H9 (cell line): Measurements from ENCODE around the gene ITSN1. TPM values are rescaled to one million over a fixed set of nuclear protein-coding genes. Genes with fewer than 3 reads are reported as not detected.

ENCODE experiments used
- DNase-seq: peaks from one replicate; pipeline ENCODE4 v3.0.0-alpha.2; 2017
- H2AFZ ChIP-seq: one replicate; pipeline ENCODE4 v1.6.1; 2013; ENCODE audit warnings: mild to moderate bottlenecking, low read length, control low read depth, moderate library complexity
- H2AK5ac ChIP-seq: 2 replicates; pipeline ENCODE4 v1.6.1; 2013; ENCODE audit warnings: low read length, control low read depth, mixed read lengths; ENCODE audit not compliant: insufficient read length
- H2BK120ac ChIP-seq: one replicate; pipeline ENCODE4 v1.6.1; 2013; ENCODE audit warnings: low read depth, mild to moderate bottlenecking, low read length, control low read depth, inconsistent platforms; ENCODE audit not compliant: poor library complexity, severe bottlenecking
- H2BK12ac ChIP-seq: 2 replicates; pipeline ENCODE4 v1.6.1; 2013; ENCODE audit warnings: low read length, control low read depth, mixed read lengths, low read depth; ENCODE audit not compliant: insufficient read length
- H2BK15ac ChIP-seq: 2 replicates; pipeline ENCODE4 v1.6.1; 2013; ENCODE audit warnings: low read depth, low read length, control low read depth
- H2BK20ac ChIP-seq: one replicate; pipeline ENCODE4 v1.6.1; 2013; ENCODE audit warnings: low read depth, mild to moderate bottlenecking, low read length, control low read depth, inconsistent platforms; ENCODE audit not compliant: poor library complexity, severe bottlenecking
- H2BK5ac ChIP-seq: 2 replicates; pipeline ENCODE4 v1.6.1; 2013; ENCODE audit warnings: low read length, control low read depth, mixed read lengths; ENCODE audit not compliant: insufficient read length
- H3K14ac ChIP-seq: 2 replicates; pipeline ENCODE4 v1.6.1; 2013; ENCODE audit warnings: low read length, control low read depth; ENCODE audit not compliant: insufficient read depth
- H3K18ac ChIP-seq: 2 replicates; pipeline ENCODE4 v1.6.1; 2013; ENCODE audit warnings: low read depth, mild to moderate bottlenecking, mixed read lengths, low read length, control low read depth; ENCODE audit not compliant: insufficient read length
- H3K23ac ChIP-seq: 2 replicates; pipeline ENCODE4 v1.6.1; 2013; ENCODE audit warnings: low read length, control low read depth, mixed read lengths, low read depth; ENCODE audit not compliant: insufficient read length
- H3K23me2 ChIP-seq: 2 replicates; pipeline ENCODE4 v1.6.1; 2013; ENCODE audit warnings: low read depth, mild to moderate bottlenecking, mixed read lengths, low read length, control low read depth; ENCODE audit not compliant: insufficient read length, poor library complexity, severe bottlenecking
- H3K27ac ChIP-seq: 2 replicates; pipeline ENCODE4 v1.5.1; 2013; ENCODE audit warnings: low read length, control low read depth, mixed read lengths, low read depth; ENCODE audit not compliant: insufficient read length
- H3K27me3 ChIP-seq: 2 replicates; pipeline ENCODE4 v1.6.1; 2013; ENCODE audit warnings: low read length, control low read depth, inconsistent platforms; ENCODE audit not compliant: insufficient read depth
- H3K4ac ChIP-seq: 2 replicates; pipeline ENCODE4 v1.6.1; 2013; ENCODE audit warnings: low read depth, mild to moderate bottlenecking, control low read depth, inconsistent platforms, low read length, moderate library complexity
- H3K4me1 ChIP-seq: 2 replicates; pipeline ENCODE4 v1.6.1; 2013; ENCODE audit warnings: low read length, control low read depth, inconsistent platforms; ENCODE audit not compliant: insufficient read depth
- H3K4me2 ChIP-seq: 2 replicates; pipeline ENCODE4 v1.6.1; 2013; ENCODE audit warnings: low read length, control low read depth, mixed read lengths; ENCODE audit not compliant: insufficient read length, insufficient read depth
- H3K56ac ChIP-seq: 2 replicates; pipeline ENCODE4 v1.6.1; 2013; ENCODE audit warnings: low read depth, mild to moderate bottlenecking, mixed read lengths, low read length, control low read depth; ENCODE audit not compliant: insufficient read length
- H3K79me1 ChIP-seq: 2 replicates; pipeline ENCODE4 v1.6.1; 2013; ENCODE audit warnings: low read depth, mild to moderate bottlenecking, moderate library complexity, low read length, control low read depth, inconsistent platforms; ENCODE audit not compliant: insufficient read depth, poor library complexity, severe bottlenecking
- H3K79me2 ChIP-seq: 2 replicates; pipeline ENCODE4 v1.6.1; 2013; ENCODE audit warnings: low read length, control low read depth, inconsistent platforms; ENCODE audit not compliant: insufficient read depth
- H3K9ac ChIP-seq: 2 replicates; pipeline ENCODE4 v1.6.1; 2013; ENCODE audit warnings: low read length, control low read depth, mixed read lengths; ENCODE audit not compliant: insufficient read length; ENCODE audit errors: extremely low read depth
- H3K9me3 ChIP-seq: one replicate; pipeline ENCODE4 v1.6.1; 2013; ENCODE audit warnings: low read depth, low read length, inconsistent platforms; ENCODE audit not compliant: control insufficient read depth
- H3T11ph ChIP-seq: one replicate; pipeline ENCODE4 v1.6.1; 2013; ENCODE audit warnings: mild to moderate bottlenecking, low read length, control low read depth, inconsistent platforms
- H4K20me1 ChIP-seq: one replicate; pipeline ENCODE4 v1.6.1; 2013; ENCODE audit not compliant: control insufficient read depth, insufficient read length, insufficient read depth
- H4K5ac ChIP-seq: 2 replicates; pipeline ENCODE4 v1.6.1; 2013; ENCODE audit warnings: low read depth, mild to moderate bottlenecking, mixed read lengths, low read length, control low read depth; ENCODE audit not compliant: insufficient read length
- H4K8ac ChIP-seq: replicated peaks from 2 replicates; pipeline ENCODE4 v1.6.1; 2013; ENCODE audit warnings: low read length, control low read depth, mixed read lengths, low read depth; ENCODE audit not compliant: insufficient read length
- H4K91ac ChIP-seq: 2 replicates; pipeline ENCODE4 v1.6.1; 2013; ENCODE audit warnings: low read depth, mild to moderate bottlenecking, moderate library complexity, mixed read lengths, low read length, control low read depth; ENCODE audit not compliant: insufficient read length
- H3K27ac Mint-ChIP-seq, 3 experiments: 2 replicates in 2 of 3; 3 replicates in 1 of 3; pipeline ENCODE4 v1.8.0; 2020 to 2021; ENCODE audit warnings: mixed read lengths in 3 of 3, mild to moderate bottlenecking in 1 of 3, moderate library complexity in 1 of 3
- H3K27me3 Mint-ChIP-seq: 2 replicates; pipeline ENCODE4 v1.8.0; 2021; ENCODE audit warnings: low read depth, mild to moderate bottlenecking, moderate library complexity, mixed read lengths
- H3K36me3 Mint-ChIP-seq, 3 experiments: 2 replicates in 2 of 3; 3 replicates in 1 of 3; pipeline ENCODE4 v1.8.0; 2020 to 2021; ENCODE audit warnings: low read depth in 3 of 3, mixed read lengths in 3 of 3; ENCODE audit not compliant: insufficient read depth in 1 of 3
- H3K4me1 Mint-ChIP-seq, 2 experiments: 2 replicates each; pipeline ENCODE4 v1.8.0; 2020; ENCODE audit warnings: mixed read lengths in 2 of 2
- H3K4me3 Mint-ChIP-seq, 2 experiments: 2 replicates in 1 of 2; 3 replicates in 1 of 2; pipeline ENCODE4 v1.8.0; 2020 to 2021; ENCODE audit warnings: mild to moderate bottlenecking in 2 of 2, mixed read lengths in 2 of 2, moderate library complexity in 1 of 2
- H3K9me3 Mint-ChIP-seq, 2 experiments: 2 replicates in 1 of 2; 3 replicates in 1 of 2; pipeline ENCODE4 v1.8.0; 2020; ENCODE audit warnings: mild to moderate bottlenecking in 2 of 2, mixed read lengths in 2 of 2, moderate library complexity in 1 of 2
- WGBS: extraction: QIAGEN DNeasy Blood & Tissue Kit; methylation state at CpG from one replicate; pipeline ENCODE4 v1.1.7; 2013; ENCODE audit warnings: missing lambda C conversion rate, low lambda C conversion rate, mixed read lengths; ENCODE audit not compliant: insufficient read length; ENCODE audit errors: extremely low coverage; 5-methylcytosine and 5-hydroxymethylcytosine counted together
- total RNA-seq: library from RNA; stranded (reverse); gene quantifications from 2 replicates; pipeline ENCODE4 v1.2.1, GENCODE V29; 2021
- TF ChIP-seq, protein P1 (sequence below): fragments of 200-600 bp; sonication (generic); conservative IDR thresholded peaks from 3 replicates; pipeline ENCODE4 v1.8.0; 2021; ENCODE audit warnings: antibody characterized with exemption, mild to moderate bottlenecking

The ITSN1 gene
- total RNA-seq, 1 experiment from 2014 or later: 94.2 TPM

DNA sequence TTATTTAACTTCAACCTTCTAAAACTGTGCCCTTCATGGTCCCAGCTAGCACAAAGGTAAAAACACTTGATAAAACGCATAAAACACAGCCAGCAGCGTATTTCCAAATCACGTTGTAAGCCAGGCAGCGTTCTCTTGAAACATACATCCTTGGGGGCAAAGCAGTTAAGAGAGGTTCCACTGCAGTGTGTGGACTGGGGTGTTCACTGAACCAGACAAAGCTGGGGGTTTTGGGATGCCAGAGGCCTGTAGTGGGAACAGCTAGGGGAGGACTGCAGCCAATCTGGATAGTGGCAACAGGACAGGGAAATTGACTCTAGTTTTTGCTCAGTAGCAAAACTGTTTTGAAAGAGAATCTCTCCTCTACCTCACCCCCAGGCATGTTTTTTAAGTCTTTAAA, 294.8 kb downstream of the ITSN1 start:
- Histone ChIP-seq H3K4ac (no peak overlapping the region), H3K27ac (no peak overlapping the region), H4K20me1 (no peaks in the 10 kb centered on the region), H2AK5ac (no peak overlapping the region), H4K5ac (no peak overlapping the region), H3K9ac (no peak overlapping the region), H3K23ac (no peak overlapping the region), H2BK5ac (no peak overlapping the region), H3K23me2 (peaks cover 2% of the 10 kb centered on the region), H3K79me2 (peaks cover 1% of the 10 kb centered on the region; the same call in 1 of the 2 replicates), H3K18ac (no peak overlapping the region), H2AFZ (no peak overlapping the region), H3K27me3 (no peaks in the 10 kb centered on the region), H3K14ac (no peak overlapping the region), H3K4me1 (peaks cover 4% of the 10 kb centered on the region; the same call in 1 of the 2 replicates), H3K56ac (no peak overlapping the region), H2BK12ac (no peak overlapping the region), H3K4me2 (no peak overlapping the region), H2BK20ac (no peak overlapping the region), H2BK15ac (no peak overlapping the region), H4K8ac (no peak overlapping the region), H2BK120ac (no peak overlapping the region), H3K9me3 (no peaks in the 10 kb centered on the region), H3K79me1 (peaks cover 2% of the 10 kb centered on the region), H3T11ph (no peak overlapping the region), H4K91ac (no peak overlapping the region)
- H3K9me3 Mint-ChIP-seq: peaks cover under 1% of the 10 kb centered on the region in 2 experiments; a peak in 2 of 5 replicates
- H3K4me1 Mint-ChIP-seq: peaks cover 16 to 21% of the 10 kb centered on the region in 2 experiments
- peaks cover under 1 to 16% (median 12%) of the 10 kb centered on the region in 3 experiments for H3K36me3 Mint-ChIP-seq
- no peak for DNase-seq
- no CpG with 5 or more reads among the region's 4 CpGs for WGBS
- no peaks in the 10 kb centered on the region for H3K27me3 Mint-ChIP-seq
- no peak overlapping the region for H3K4me3 Mint-ChIP-seq
- TF ChIP-seq, protein P1, sequence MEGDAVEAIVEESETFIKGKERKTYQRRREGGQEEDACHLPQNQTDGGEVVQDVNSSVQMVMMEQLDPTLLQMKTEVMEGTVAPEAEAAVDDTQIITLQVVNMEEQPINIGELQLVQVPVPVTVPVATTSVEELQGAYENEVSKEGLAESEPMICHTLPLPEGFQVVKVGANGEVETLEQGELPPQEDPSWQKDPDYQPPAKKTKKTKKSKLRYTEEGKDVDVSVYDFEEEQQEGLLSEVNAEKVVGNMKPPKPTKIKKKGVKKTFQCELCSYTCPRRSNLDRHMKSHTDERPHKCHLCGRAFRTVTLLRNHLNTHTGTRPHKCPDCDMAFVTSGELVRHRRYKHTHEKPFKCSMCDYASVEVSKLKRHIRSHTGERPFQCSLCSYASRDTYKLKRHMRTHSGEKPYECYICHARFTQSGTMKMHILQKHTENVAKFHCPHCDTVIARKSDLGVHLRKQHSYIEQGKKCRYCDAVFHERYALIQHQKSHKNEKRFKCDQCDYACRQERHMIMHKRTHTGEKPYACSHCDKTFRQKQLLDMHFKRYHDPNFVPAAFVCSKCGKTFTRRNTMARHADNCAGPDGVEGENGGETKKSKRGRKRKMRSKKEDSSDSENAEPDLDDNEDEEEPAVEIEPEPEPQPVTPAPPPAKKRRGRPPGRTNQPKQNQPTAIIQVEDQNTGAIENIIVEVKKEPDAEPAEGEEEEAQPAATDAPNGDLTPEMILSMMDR: no peak
- peak overlapping the region in 2 of 3 experiments; percentile 28 to 51; a peak in 1 of 7 replicates for H3K27ac Mint-ChIP-seq
